GOT3 (cell line): Measurements from ENCODE around the gene MAP2K7.
A peak's percentile ranks its signal among the peaks of the same experiment; 100 is the strongest.
"Not testable (repeated sequence)": the region's sequence is repeated elsewhere in the genome, so short reads cannot be mapped to it uniquely, and the experiment has no call there.

Source experiments
- DNase-seq: peaks from one replicate; lab custom pipeline; 2025; ENCODE audit warnings: mixed read lengths; lab: John Stamatoyannopoulos, UW

MAP2K7 gene

DNA sequence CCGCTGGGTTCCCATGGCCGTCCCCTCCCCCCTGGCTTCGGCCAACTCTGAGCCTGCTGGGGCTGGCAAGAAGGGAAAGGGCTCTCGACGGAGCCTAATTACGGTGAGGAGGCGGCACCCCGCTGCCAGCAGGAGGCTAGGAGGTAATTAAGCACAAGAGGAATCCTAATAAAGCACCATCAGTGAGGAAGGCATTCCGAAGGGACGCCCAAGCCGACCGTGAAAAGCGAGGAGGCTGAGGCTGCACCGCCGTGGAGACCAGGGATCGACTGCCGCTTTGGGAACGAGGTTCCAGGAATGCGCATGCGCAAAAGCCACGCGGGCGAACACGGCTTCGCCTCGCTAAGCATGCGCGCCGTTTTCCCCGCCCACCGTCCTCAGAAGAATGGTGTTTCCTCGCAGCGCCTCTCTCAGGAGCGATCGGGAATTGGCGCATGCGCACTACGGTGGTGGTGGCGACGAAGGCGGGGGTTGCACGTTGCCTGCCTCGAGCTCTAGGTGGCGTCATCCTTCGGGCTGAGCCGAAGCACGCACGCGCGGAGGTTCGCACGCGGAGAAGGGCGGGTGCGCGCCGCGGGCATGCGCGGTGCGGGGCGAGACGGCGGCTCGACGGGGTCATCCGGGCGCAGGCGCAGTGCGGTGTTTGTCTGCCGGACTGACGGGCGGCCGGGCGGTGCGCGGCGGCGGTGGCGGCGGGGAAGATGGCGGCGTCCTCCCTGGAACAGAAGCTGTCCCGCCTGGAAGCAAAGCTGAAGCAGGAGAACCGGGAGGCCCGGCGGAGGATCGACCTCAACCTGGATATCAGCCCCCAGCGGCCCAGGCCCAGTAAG, at the start of gene MAP2K7:
MAP2K7 (plus strand) TSS at position 634 of the 830 bp plus-strand sequence; CDS start at position 702, 68 bp downstream.
- peak; percentile 99 for DNase-seq

GRCh38 chr19:7855426-7856108, 48.1 kb upstream of the MAP2K7 start:
- no peak for DNase-seq

GRCh38 chr19:7856109-7856591, 47.5 kb upstream of the MAP2K7 start:
- no peak for DNase-seq

- DNase-seq = no peak
Observed at GRCh38 chr19:7856679-7857663, 46.7 kb upstream of the MAP2K7 start.

- no peak for DNase-seq
Observed at GRCh38 chr19:7857727-7858108, 46.0 kb upstream of the MAP2K7 start.

- DNase-seq = no peak
Observed at GRCh38 chr19:7858109-7858770, 45.4 kb upstream of the MAP2K7 start.

DNA sequence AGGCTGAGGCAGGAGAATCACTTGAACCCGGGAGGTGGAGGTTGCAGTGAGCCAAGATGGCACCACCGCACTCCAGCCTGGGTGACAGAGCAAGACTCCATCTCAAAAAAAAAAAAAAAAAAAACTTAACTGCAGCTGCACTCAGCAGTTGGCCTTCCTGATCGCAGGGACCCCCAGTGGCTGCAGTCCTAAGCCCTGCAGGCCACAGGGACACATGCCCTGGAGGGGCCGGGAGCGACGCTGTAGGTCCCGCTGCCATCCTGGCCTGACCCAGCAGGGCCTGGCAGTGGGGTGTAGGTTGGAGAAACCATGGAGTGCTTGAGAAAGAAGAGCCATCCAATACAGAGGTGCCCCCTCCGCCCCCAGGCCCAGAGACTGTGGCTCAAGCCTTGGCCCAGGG, 44.6 kb upstream of the MAP2K7 start:
- DNase-seq = not testable (repeated sequence)

GRCh38 chr19:7859831-7860713, 43.6 kb upstream of the MAP2K7 start:
- DNase-seq = no peak

- DNase-seq = no peak
Observed at GRCh38 chr19:7860714-7861618, 42.7 kb upstream of the MAP2K7 start.

- DNase-seq = no peak
Observed at GRCh38 chr19:7861619-7862412, 41.9 kb upstream of the MAP2K7 start.

GRCh38 chr19:7862413-7862951, 41.2 kb upstream of the MAP2K7 start:
- DNase-seq = no peak

DNA sequence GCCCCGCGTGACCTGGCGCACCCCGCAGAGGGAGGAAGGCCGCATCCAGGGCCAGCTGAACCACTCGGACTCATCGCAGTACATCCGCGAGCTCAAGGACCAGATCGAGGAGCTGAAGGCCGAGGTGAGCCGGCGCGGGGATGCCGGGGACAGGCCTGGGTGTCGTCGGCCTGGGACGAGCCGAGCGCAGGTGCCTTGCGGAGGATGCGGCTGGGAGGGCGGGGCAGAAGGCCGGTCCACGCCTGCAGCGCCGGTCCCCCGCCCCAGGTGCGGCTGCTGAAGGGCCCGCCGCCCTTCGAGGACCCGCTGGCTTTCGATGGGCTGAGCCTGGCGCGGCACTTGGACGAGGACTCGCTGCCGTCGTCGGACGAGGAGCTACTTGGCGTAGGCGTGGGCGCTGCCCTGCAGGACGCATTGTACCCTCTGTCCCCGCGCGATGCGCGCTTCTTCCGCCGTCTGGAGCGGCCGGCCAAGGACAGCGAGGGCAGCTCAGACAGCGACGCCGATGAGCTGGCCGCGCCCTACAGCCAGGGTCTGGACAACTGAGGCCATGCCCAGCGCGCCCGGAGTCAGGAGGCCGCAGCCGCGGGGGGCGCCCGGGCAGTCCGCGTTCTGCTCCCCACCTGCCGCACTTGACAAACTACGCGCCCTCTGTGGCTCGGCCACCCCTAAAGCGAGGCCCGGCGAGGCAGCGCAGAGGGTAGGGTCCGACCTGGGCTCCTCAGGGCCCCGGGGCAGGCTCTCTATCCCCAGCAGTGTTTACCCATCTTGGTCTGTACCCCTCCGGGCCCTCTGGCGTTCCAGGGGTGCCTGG, 40.3 kb upstream of the MAP2K7 start:
- no peak for DNase-seq

- DNase-seq = no peak
Observed at GRCh38 chr19:7863971-7864689, 39.5 kb upstream of the MAP2K7 start.

DNA sequence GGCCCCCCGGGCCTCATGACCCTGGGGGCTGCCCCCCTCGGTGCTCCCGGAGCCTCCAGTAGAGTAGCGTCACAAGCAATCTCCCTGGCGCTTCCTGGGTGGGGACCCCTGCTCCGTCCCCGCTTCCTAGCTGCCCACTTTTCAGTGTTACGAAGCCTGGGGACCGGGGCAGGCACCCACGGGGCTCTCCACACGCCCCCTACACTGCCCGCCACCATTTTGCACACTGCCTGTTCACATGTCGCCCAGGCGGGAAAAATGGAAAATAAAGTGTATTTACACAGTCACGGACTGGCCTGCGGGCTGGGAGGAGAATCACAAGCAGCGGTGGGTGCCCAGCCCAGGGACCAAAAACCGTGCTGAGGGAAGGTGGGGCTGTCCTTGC, 39.0 kb upstream of the MAP2K7 start:
- no peak for DNase-seq

DNA sequence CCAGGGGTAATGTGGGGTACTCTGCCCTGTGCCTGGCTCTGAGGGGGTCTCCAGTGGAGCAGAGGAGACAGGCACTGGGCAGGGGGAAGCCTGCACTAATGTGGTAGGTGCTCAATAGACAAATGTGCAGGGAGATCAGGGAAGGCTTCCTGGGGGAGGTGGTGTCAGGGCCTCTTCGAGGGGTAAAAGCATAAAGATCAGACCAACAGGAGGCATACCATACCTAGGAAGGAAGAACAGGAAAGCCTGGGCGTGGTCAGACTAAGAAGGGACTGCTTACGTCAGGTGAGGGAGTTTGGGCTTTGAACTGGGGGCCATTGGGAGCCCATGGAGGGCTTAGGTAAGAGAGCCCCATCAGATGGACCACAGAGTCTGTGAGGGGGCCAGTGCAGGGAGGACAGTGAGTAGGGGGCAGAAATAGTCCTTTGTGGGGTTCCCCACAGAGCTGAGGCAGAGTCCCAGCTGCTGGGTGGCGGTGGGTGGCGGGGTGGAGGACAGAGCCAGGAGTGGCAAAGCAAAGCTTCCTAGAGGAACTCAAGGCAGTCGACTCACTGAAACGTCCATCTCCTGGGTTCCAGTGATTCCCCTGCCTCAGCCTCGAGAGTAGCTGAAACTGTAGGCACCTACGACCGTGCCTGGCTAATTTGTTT, 38.3 kb upstream of the MAP2K7 start:
- no peak for DNase-seq

- DNase-seq = no peak
Observed at GRCh38 chr19:7866399-7867091, 37.1 kb upstream of the MAP2K7 start.
